HG03342 (cell line): ENCODE data around the gene RHPN2.

Experiments
- ATAC-seq: cut with Tn5 transposase; IDR thresholded peaks from one replicate; pipeline ENCODE4 v1.9.1; 2021; ENCODE audit warnings: mild to moderate bottlenecking, moderate library complexity; ENCODE audit not compliant: unreplicated experiment

RHPN2 gene

DNA sequence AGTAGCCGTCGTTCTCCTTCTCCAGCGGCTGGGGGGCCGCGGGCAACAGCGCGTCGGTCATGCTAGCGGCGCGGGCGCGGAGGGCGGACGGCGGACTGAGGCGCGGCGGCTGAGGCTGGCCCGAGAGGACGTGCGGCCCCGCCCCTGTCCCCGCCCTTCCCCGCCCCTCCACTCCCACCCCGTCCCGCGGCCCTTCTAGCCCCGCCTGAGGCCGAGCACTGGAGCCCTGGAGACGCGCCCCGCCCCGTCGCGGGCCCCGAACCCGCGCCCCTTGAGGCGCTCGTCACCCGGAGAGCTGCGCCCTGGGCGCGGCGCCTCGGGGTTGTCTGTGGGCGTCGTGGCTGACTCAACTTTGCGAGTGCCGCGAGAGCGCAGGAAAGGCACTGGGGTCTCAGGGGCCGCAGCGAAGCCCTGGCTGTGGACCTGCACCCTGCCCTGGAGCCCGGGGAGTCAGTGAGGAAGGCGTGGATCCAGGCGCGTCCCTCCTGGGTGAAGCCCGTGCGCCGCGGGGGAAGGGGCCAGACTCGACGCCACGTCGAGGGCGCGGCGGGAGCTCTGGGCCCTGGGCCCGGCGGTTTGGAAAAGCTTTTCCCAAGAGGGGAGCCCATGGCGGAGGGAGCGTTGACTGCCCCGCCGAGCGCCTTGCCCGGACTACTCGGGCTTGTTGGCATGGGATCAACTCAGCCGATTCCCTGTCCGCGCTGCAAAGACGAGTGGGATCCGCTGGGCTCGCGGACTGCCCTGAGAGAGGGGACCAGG lies at the start of gene RHPN2:
Gene RHPN2, minus strand, starts transcription at position 97 of the 759 bp plus-strand sequence. Its CDS starts 36 bp downstream, at position 61.
- ATAC-seq = no peak

DNA sequence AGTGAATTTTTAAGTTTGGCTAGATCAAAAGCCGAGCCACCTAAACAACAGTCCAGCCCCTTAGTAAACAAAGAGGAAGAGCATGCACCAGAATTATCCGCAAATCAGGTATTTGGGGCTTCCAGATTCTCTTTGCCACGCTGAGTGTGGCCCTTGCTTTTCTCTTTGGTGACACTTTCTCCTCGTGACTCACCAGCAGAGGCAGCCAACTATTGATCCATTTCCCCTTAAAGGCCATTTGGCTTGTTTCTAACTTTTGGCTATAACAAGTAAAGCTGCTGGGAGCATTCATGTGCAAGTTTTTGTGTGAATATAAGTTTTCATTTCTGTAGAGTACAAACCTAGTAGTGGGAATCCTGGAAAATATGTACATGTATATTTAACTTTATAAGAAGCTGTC lies 49.6 kb upstream of the RHPN2 start:
- no peak for ATAC-seq

- ATAC-seq = no peak
Observed at GRCh38 chr19:33111587-33111986, 46.9 kb upstream of the RHPN2 start.

GRCh38 chr19:33110137-33110910 lies 45.6 kb upstream of the RHPN2 start:
- ATAC-seq = no peak

DNA sequence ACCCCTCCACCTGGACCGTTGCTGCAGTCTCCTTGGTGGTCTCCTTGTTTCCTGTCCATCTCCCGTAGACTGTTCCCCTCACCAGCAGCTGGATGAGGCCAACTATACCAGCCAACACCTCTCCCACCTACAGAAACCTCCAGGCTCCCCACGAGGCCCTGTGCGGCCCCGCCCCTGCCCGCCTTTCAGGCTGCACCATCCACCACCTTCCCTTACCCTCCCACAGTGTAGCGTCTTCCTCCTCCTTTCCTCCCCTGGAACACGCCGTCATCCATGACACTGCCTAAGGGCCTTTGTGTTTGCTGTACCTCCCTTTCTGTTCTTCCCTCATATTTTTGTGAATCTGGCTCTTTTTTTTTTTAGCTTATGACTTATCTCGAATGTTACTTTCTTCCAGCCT lies 43.5 kb upstream of the RHPN2 start:
- no peak for ATAC-seq

GRCh38 chr19:33102893-33103292 lies 38.2 kb upstream of the RHPN2 start:
- ATAC-seq = no peak

GRCh38 chr19:33100894-33101644 lies 36.4 kb upstream of the RHPN2 start:
- no peak for ATAC-seq

GRCh38 chr19:33098055-33098534 lies 33.4 kb upstream of the RHPN2 start:
- ATAC-seq = no peak

GRCh38 chr19:33096005-33096404 lies 31.3 kb upstream of the RHPN2 start:
- no peak for ATAC-seq

GRCh38 chr19:33094436-33095067 lies 29.9 kb upstream of the RHPN2 start:
- no peak for ATAC-seq

GRCh38 chr19:33093420-33094210 lies 28.9 kb upstream of the RHPN2 start:
- no peak for ATAC-seq

- ATAC-seq = no peak
Observed at GRCh38 chr19:33090179-33090578, 25.5 kb upstream of the RHPN2 start.

DNA sequence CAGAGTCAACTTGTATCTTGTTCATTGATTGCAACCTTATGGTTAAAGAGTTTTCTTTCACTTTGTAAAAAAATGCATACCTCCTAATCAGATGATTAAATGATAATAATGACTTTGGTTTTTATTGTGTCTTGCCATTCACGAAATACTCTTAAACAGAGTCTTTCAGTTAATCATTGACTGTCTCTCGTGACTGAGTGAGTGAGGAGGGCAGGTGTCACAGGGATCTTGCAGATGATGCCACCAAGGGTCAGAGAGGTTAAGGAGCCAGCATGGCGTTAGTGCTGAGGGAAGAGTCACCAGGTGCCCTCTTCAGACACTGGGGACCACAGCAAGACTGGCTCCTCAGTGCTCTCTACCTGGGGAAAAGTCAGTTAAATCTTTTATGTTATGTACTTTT lies 24.3 kb upstream of the RHPN2 start:
- no peak for ATAC-seq

- no peak for ATAC-seq
Observed at GRCh38 chr19:33086955-33087354, 22.3 kb upstream of the RHPN2 start.

DNA sequence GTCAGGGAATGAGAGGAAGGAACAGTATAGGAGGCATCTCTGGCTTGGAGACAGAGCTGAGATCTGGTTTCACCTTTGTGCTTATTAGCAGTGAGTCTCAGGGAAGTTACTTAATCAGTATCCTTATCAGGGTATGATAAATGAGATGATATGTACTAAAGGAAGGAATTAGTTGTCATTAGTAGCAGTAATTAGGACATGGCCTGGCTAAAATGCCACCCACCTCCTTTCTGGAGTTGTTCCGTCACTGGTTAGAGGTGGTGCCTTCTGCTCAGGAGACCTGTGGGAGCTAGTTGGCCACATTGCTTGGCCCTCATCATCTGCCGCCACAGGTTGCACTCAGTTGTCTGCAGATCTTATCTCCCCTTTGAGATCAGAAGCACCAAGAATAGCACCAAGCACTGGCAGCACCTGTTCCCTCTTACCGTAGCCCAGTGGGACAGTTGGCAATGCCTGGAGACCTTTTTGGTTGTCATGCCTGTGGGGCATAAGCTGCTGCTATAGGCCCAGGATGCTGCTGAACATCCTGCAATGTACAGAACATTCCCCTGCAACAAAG lies 21.0 kb upstream of the RHPN2 start:
- ATAC-seq = no peak

- ATAC-seq = peak; percentile 87
Observed at GRCh38 chr19:33080761-33081681, 16.3 kb upstream of the RHPN2 start, which contains the start of gene GPATCH1. GPATCH1 (plus strand) TSS chr19:33081181; CDS start chr19:33081194, 13 bp downstream.

GRCh38 chr19:33075519-33075918 lies 10.8 kb upstream of the RHPN2 start:
- ATAC-seq = no peak

DNA sequence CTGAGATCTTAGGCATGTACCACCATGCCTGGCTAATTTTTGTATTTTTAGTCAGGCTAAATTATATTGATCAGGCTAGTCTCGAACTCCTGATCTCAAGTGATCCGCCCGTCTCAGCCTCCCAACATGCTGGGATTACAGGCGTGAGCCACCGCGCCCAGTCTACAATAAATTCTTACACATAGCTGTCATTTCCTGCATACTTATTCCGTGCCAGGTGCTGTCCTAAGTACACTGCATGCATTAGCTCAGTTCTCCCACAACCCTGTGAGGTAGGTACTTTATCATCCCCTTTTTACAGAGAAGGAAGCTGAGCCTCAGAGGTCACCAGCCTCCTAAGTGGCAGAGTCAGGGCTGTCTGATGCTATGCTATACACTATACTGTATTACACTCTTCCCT lies 7.2 kb upstream of the RHPN2 start:
- ATAC-seq = no peak

DNA sequence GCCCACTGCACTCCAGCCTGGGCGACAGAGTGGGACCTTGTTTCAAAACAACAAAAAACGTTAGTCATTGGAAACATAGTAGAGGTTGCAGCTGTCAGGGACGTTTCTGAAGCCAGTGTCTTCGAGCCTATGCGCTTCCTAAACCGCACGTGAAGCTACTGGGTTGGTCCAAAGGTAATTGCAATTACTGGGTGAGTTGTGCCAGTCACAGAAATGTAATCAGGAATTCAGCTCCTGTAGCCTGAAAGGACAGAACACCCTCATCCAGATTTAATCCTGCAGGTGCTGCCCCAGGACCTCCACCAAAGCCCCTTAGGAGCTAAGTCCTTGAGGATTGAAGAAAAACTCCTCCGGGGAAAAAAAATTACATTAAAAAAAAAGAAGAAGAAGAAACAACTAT lies 2.4 kb upstream of the RHPN2 start:
- ATAC-seq = no peak
